Measurements from ENCODE around the gene DNLZ.

The DNLZ gene

DNA sequence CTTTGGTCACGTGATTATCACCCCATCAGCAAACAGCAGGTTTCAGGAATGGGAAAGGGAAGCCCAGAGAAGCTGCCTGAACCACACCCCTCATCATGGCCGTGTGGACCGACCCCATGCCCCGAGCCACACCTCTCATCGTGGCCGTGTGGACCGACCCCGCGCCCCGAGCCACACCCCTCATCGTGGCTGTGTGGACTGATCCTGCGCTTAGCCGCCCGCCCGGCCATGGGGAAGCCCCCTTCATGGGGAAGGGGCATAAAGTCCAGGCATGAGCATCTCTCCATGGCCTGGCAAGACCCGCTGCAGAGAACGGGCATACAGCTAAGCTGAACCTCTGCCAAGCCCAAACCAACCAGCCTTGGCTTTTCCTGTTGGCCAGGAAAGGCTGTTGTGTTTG, 30.0 kb upstream of the DNLZ start:
- DNase-seq, result no peak
- Mint-ChIP-seq H3K4me1 (peaks cover 5% of the 10 kb centered on the region), H3K36me3 (ENCODE audit: low read depth) (peaks cover 39% of the 10 kb centered on the region), H3K9me3 (no peaks in the 10 kb centered on the region), H3K27ac (no peak overlapping the region), H3K27me3 (ENCODE audit: low read depth, poor library complexity) (no peaks in the 10 kb centered on the region), H3K4me3 (no peak overlapping the region)
- TF ChIP-seq, protein P1, sequence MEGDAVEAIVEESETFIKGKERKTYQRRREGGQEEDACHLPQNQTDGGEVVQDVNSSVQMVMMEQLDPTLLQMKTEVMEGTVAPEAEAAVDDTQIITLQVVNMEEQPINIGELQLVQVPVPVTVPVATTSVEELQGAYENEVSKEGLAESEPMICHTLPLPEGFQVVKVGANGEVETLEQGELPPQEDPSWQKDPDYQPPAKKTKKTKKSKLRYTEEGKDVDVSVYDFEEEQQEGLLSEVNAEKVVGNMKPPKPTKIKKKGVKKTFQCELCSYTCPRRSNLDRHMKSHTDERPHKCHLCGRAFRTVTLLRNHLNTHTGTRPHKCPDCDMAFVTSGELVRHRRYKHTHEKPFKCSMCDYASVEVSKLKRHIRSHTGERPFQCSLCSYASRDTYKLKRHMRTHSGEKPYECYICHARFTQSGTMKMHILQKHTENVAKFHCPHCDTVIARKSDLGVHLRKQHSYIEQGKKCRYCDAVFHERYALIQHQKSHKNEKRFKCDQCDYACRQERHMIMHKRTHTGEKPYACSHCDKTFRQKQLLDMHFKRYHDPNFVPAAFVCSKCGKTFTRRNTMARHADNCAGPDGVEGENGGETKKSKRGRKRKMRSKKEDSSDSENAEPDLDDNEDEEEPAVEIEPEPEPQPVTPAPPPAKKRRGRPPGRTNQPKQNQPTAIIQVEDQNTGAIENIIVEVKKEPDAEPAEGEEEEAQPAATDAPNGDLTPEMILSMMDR (IDR thresholded peaks at IDR 0.05), result no peak

DNA sequence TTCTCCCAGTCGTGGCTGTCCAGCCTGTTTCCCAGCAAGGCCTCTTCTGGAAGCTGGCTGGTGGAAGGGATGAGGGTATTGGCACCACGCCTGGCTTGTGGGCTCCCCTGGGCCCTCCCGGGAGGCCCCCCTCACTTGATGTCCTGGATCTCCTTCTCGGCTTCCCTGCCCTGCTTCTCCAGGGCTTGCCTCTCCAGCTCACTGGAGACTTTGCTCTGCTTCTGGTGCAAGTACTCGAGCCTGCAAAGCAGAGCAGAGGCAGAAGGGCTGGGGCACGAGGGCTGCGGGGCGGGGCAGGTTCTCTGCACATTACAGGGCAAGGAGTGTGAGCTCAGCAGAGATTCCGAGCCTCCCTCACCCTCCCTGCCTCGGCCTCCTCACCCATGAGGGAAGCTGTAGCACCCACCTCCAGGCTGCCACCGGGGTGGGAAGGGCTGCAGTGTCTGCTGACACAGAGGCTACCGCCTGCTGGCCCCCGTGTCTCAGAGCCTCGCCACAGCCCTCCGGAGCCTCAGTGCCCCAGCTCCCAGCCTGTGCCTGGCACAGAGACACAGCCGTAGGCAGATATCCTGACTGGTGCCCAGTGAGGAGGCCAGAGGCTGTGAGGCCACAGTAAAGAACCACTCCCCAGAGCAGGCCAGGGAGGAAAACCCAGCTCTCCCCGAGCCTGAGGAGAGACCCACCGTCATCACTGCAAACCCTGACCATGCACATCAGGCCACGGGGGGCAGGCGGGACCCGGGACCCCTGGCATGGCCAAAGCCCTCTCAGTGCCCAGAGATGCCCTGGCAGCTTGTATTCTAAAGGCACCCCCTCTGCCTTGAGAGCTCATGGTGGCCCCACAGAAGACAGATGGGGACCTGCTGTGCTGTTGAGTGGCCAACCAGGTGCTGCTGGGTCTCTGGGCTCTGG, 29.2 kb upstream of the DNLZ start:
- H3K9me3 Mint-ChIP-seq, result no peaks in the 10 kb centered on the region
- peaks cover 43% of the 10 kb centered on the region for H3K36me3 Mint-ChIP-seq (ENCODE audit: low read depth)
- TF ChIP-seq, protein P1 (IDR thresholded peaks at IDR 0.05), result no peak
- H3K27me3 Mint-ChIP-seq (ENCODE audit: low read depth, poor library complexity), result no peaks in the 10 kb centered on the region
- DNase-seq, result no peak
- H3K27ac Mint-ChIP-seq, result no peak overlapping the region
- H3K4me3 Mint-ChIP-seq, result no peak overlapping the region
- no peaks in the 10 kb centered on the region for H3K4me1 Mint-ChIP-seq

DNA sequence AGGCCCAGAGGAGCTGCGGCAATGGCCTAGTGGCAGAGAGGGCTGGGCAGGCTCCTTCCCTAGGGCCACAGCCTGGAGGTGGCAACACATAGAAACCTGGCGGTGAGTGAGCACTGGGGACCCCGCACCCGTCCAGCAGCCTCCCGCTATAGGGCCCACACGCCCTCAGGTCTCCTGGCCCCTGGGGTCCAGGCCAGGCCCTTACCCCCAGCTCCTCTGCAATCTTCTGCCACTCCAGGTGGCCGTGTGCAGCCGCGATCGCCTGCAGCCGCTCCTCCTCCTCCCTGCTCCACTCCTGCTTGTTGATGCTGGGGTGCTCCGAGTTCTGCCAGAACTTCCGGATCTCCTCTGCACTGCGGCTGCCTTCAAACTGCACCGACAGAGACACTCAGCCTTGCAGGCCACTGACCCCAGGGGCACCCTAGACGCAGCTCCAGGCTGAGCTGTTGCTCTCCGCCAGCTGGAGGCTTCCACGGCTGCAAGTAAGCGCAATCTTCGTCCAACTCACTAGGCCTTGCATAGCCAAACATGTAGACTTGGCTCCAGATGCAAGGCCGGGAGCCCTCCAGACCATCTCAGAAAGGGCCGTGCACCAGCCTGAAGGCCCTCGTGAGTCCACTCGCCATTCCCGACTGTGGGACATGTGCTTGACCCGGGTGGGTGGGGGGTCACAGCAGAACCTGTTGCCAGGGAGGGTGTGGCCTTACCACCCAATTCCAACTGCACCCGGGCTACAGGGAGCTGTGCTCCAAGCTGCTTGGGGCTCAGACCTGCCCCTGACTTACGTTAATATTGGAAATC, 28.4 kb upstream of the DNLZ start:
- DNase-seq, result no peak
- no peak overlapping the region for H3K27ac Mint-ChIP-seq
- H3K36me3 Mint-ChIP-seq (ENCODE audit: low read depth), result peaks cover 46% of the 10 kb centered on the region
- no peak overlapping the region for H3K4me3 Mint-ChIP-seq
- no peaks in the 10 kb centered on the region for H3K27me3 Mint-ChIP-seq (ENCODE audit: low read depth, poor library complexity)
- H3K9me3 Mint-ChIP-seq, result no peaks in the 10 kb centered on the region
- H3K4me1 Mint-ChIP-seq, result no peaks in the 10 kb centered on the region
- TF ChIP-seq, protein P1 (IDR thresholded peaks at IDR 0.05), result no peak

DNA sequence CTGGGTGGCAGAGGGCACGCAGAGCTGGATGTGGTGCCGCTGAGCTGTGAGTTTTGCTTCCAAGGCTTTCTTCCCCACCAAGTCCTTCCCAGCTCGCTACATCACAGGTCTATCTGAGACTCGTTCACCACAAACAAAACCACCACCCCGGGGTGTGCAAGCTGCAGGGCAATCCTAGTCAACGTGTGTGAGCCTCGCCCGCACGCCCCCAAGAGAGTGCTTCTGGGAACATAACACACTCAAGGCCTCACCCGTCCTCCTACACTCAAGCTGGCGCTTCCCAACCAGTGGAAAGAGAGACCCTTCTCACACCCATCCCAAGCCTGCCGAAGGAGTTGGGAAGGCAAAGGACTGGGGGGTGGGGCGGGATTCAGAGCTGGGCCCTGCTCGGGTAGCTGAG, 25.9 kb upstream of the DNLZ start:
- DNase-seq, result no peak
- Mint-ChIP-seq H3K36me3 (ENCODE audit: low read depth) (peaks cover 60% of the 10 kb centered on the region), H3K4me1 (no peaks in the 10 kb centered on the region)

DNA sequence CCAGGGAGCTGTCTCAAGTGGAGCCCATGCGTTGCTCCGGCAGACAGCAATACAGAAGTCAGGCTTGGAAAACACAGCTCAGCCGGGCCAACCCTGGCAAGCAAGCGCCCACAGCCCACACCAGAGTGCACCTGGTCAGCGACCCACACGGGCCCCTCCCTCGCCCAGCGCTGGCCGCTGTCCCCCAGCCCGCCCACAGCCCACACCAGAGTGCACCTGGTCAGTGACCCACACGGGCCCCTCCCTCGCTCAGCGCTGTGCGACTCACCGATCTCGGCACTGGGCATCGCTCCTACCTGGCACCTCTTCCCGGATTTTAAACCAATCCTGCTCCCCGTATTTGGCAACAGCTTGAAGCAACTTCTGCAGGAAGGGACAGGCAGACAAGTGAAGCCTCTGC, 23.7 kb upstream of the DNLZ start:
- TF ChIP-seq, protein P1 (IDR thresholded peaks at IDR 0.05), result no peak
- no peak overlapping the region for H3K4me3 Mint-ChIP-seq
- H3K27ac Mint-ChIP-seq, result no peak overlapping the region
- peaks cover 62% of the 10 kb centered on the region for H3K36me3 Mint-ChIP-seq (ENCODE audit: low read depth)
- H3K27me3 Mint-ChIP-seq (ENCODE audit: low read depth, poor library complexity), result no peaks in the 10 kb centered on the region
- no peaks in the 10 kb centered on the region for H3K4me1 Mint-ChIP-seq
- DNase-seq, result no peak
- H3K9me3 Mint-ChIP-seq, result no peaks in the 10 kb centered on the region

More for the DNA sequence above, 25.9 kb upstream of the DNLZ start:
- Mint-ChIP-seq H3K27me3 (ENCODE audit: low read depth, poor library complexity) (no peaks in the 10 kb centered on the region), H3K4me3 (no peak overlapping the region), H3K9me3 (no peaks in the 10 kb centered on the region), H3K27ac (no peak overlapping the region)
- TF ChIP-seq, protein P1 (IDR thresholded peaks at IDR 0.05), result no peak

All from nephron progenitor cell (in vitro differentiated cells).